K562 (cell line): ENCODE measurements around the gene NFATC3. TPM values are rescaled to one million over a fixed set of nuclear protein-coding genes. Genes with fewer than 3 reads are reported as not detected.

Source experiments
- CBX3 ChIP-seq, 2 experiments: IDR thresholded peaks; 1 replicate in 1 of 2; 2 replicates in 1 of 2; pipeline ENCODE4 v1.6.1; 2012; ENCODE audit warnings: inconsistent platforms in 2 of 2, low read length in 2 of 2, borderline replicate concordance in 1 of 2, control low read depth in 1 of 2
- CHAMP1 ChIP-seq: fragments of 450-650 bp; IDR thresholded peaks from 2 replicates; pipeline ENCODE4 v1.6.1; 2016; ENCODE audit warnings: mild to moderate bottlenecking
- DPF2 ChIP-seq: fragments of 450-650 bp; IDR thresholded peaks from 2 replicates; pipeline ENCODE4 v1.6.1; 2016
- KDM4B ChIP-seq, 2 experiments: fragments of 450-650 bp in 1 of 2; sonication (generic) in 1 of 2; IDR thresholded peaks; 2 replicates each; pipeline ENCODE4 v1.6.1; 2016 to 2017; ENCODE audit warnings: borderline replicate concordance in 2 of 2, antibody characterized with exemption in 1 of 2, low read depth in 1 of 2, mild to moderate bottlenecking in 1 of 2
- PURB ChIP-seq: sonication (generic); formaldehyde crosslinking; IDR thresholded peaks from 2 replicates; pipeline ENCODE4 v1.9.0; 2021; ENCODE audit warnings: low read depth, mild to moderate bottlenecking, missing genetic modification reagents
- RAD21 ChIP-seq, 2 experiments: fragments of 250-450 bp in 1 of 2; fragments of 450-650 bp in 1 of 2; sonication (Bioruptor Pico) in 1 of 2; formaldehyde crosslinking in 1 of 2; IDR thresholded peaks in 1 of 2; conservative IDR thresholded peaks in 1 of 2; 2 replicates each; pipeline versions ENCODE4 v1.4.0 to v1.8.0; 2020 to 2022; ENCODE audit warnings: mild to moderate bottlenecking in 2 of 2, moderate library complexity in 1 of 2
- SRSF9 ChIP-seq: fragments of 200-400 bp; formaldehyde crosslinking; IDR thresholded peaks from 2 replicates; pipeline ENCODE4 v1.6.1; 2017; ENCODE audit warnings: low read depth, low read length, borderline replicate concordance
- ZFPM2 ChIP-seq: fragments of 250-450 bp; sonication (Bioruptor Pico); IDR thresholded peaks from 2 replicates; pipeline ENCODE4 v1.5.1; 2022; ENCODE audit warnings: mild to moderate bottlenecking
- ZNF224 ChIP-seq: sonication (generic); formaldehyde crosslinking; IDR thresholded peaks from 2 replicates; pipeline ENCODE4 v1.8.0; 2022; ENCODE audit warnings: mild to moderate bottlenecking, missing genetic modification reagents
- ZNF23 ChIP-seq: fragments of 250-450 bp; sonication (Bioruptor Pico); IDR thresholded peaks from 2 replicates; pipeline ENCODE4 v1.4.0; 2020; ENCODE audit warnings: mild to moderate bottlenecking
- ZNF3 ChIP-seq: fragments of 250-450 bp; sonication (Bioruptor Pico); IDR thresholded peaks from 2 replicates; pipeline ENCODE4 v1.5.0; 2021; ENCODE audit warnings: mild to moderate bottlenecking, moderate library complexity
- ZNF41 ChIP-seq: fragments of 250-450 bp; sonication (Bioruptor Pico); conservative IDR thresholded peaks from 2 replicates; pipeline ENCODE4 v1.4.0; 2020; ENCODE audit warnings: mild to moderate bottlenecking
- ZNF586 ChIP-seq: fragments of 450-650 bp; formaldehyde crosslinking; conservative IDR thresholded peaks from 2 replicates; pipeline ENCODE4 v1.4.0; 2020; ENCODE audit warnings: mild to moderate bottlenecking, moderate library complexity
- ZNF785 ChIP-seq: fragments of 250-450 bp; sonication (Bioruptor Pico); IDR thresholded peaks from 2 replicates; pipeline ENCODE4 v1.4.0; 2020; ENCODE audit warnings: mild to moderate bottlenecking
- polyA plus RNA-seq, 8 experiments: library from polyadenylated mRNA; depleted of rRNA in 4 of 8; stranded (reverse) in 5 of 8; unstranded in 3 of 8; fragments of >200 nt; fragmentation: Nextera tagmentation in 2 of 8; fragmentation: Illumina TruSeq in 1 of 8; extraction: Ambion mirVana in 2 of 8; extraction: Trizol in 1 of 8; gene quantifications; 2 replicates each; pipeline versions ENCODE4 v1.2.1 to v1.2.3, GENCODE V29; 2011 to 2014; ENCODE audit warnings: inconsistent platforms in 1 of 8, missing spikeins in 1 of 8
- total RNA-seq, 7 experiments: library from RNA; depleted of rRNA in 6 of 7; stranded (reverse); fragments of >200 nt in 6 of 7; fragmentation: Illumina TruSeq in 2 of 7; extraction: Trizol in 2 of 7; gene quantifications; 2 replicates each; pipeline versions ENCODE4 v1.2.1 to v1.2.3, GENCODE V29; 2011 to 2021; ENCODE audit warnings: low replicate concordance in 1 of 7
- TF ChIP-seq, protein P1 (sequence below): sonication (generic); formaldehyde crosslinking; IDR thresholded peaks from 2 replicates; pipeline ENCODE4 v1.8.0; 2022; ENCODE audit warnings: mild to moderate bottlenecking, low read depth, missing genetic modification reagents
- TF ChIP-seq, protein P2 (sequence below): sonication (generic); formaldehyde crosslinking; IDR thresholded peaks from 2 replicates; pipeline ENCODE4 v1.8.0; 2022; ENCODE audit warnings: mild to moderate bottlenecking, missing genetic modification reagents
- TF ChIP-seq, protein P3 (sequence below): fragments of 450-650 bp; IDR thresholded peaks from 2 replicates; pipeline ENCODE4 v1.6.1; 2016; ENCODE audit warnings: missing biosample characterization, missing genetic modification characterization
- TF ChIP-seq, protein P4 (sequence below): fragments of 250-450 bp; sonication (Bioruptor Pico); IDR thresholded peaks from 2 replicates; pipeline ENCODE4 v1.5.0; 2020; ENCODE audit warnings: mild to moderate bottlenecking, borderline replicate concordance

Gene NFATC3
- total and polyA plus RNA-seq, 9 of the 15 experiments (the other 6 are each of a cell fraction or from before 2014, with no cell fraction given): 15.7 to 98.4 (median 59.4) TPM

DNA sequence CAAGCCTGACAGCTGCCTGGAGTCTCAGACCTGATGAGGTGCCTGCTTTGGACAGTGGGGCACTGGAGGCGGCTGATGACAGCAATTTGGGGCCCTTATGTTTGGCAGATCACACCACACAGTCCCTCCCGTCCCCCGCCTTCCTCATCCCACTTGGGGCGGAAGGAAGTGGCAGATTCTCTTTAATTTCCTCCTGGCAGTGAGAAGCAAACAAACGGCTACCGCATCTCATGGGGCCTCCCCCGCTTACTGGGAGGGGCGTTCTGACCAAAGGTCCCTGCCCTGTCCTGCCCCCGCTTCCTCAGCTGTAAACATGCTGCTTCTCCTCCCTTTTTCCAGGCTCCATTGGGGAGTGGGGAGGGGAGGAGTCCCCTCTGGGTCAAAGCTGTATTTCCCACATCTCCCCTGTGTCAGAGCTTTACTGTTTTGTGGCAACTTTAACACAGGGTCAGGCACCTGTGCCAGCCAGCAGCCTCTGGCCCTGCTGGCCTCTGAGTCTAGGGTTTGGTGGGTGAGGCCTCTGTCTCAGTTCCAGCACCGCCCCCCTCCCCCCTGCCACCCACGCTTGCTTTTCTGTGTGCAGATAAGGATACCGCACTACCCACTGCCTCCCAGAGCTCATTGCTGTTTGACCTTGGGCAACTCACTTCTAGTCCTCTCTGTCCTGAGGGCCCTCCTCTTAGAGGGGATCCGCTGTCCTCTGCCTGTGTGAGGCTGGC lies 5.4 kb upstream of the NFATC3 start (continued):
- TF ChIP-seq, protein P1, sequence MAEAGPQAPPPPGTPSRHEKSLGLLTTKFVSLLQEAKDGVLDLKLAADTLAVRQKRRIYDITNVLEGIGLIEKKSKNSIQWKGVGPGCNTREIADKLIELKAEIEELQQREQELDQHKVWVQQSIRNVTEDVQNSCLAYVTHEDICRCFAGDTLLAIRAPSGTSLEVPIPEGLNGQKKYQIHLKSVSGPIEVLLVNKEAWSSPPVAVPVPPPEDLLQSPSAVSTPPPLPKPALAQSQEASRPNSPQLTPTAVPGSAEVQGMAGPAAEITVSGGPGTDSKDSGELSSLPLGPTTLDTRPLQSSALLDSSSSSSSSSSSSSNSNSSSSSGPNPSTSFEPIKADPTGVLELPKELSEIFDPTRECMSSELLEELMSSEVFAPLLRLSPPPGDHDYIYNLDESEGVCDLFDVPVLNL (CRISPR knock-in tag): no peak
- TF ChIP-seq ZNF3 (no peak), CHAMP1 (no peak), ZFPM2 (CRISPR knock-in tag) (no peak), ZNF785 (CRISPR knock-in tag) (no peak), CBX3 (IDR thresholded peaks at IDR 0.05; ENCODE audit: borderline replicate concordance in 1 of 2, low read length in 2 of 2) (no peak; a peak in 1 of 3 replicates), PURB (CRISPR knock-in tag) (no peak), KDM4B (IDR thresholded peaks at IDR 0.05; ENCODE audit: borderline replicate concordance in 2 of 2, low read depth in 1 of 2) (peak in 1 of 2 experiments; percentile 65; a peak in 1 of 4 replicates), RAD21 (CRISPR knock-in tag; conservative IDR thresholded peaks at IDR 0.05 in 1 of 2, IDR thresholded peaks at IDR 0.05 in 1 of 2) (0 out of 4 replicates have a peak, but pooled peaks of 1 of the 2 experiments have one; percentile 2), SRSF9 (no peak), ZNF224 (no peak), ZNF41 (0 out of 2 replicates have a peak, but pooled peaks have one; percentile 4), ZNF23 (CRISPR knock-in tag) (no peak), ZNF586 (CRISPR knock-in tag) (no peak), DPF2 (peak; percentile 90)
- TF ChIP-seq, protein P2, sequence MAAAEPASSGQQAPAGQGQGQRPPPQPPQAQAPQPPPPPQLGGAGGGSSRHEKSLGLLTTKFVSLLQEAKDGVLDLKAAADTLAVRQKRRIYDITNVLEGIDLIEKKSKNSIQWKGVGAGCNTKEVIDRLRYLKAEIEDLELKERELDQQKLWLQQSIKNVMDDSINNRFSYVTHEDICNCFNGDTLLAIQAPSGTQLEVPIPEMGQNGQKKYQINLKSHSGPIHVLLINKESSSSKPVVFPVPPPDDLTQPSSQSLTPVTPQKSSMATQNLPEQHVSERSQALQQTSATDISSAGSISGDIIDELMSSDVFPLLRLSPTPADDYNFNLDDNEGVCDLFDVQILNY: no peak
- TF ChIP-seq, protein P3, sequence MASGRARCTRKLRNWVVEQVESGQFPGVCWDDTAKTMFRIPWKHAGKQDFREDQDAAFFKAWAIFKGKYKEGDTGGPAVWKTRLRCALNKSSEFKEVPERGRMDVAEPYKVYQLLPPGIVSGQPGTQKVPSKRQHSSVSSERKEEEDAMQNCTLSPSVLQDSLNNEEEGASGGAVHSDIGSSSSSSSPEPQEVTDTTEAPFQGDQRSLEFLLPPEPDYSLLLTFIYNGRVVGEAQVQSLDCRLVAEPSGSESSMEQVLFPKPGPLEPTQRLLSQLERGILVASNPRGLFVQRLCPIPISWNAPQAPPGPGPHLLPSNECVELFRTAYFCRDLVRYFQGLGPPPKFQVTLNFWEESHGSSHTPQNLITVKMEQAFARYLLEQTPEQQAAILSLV (tag): 0 out of 2 replicates have a peak, but pooled peaks have one; percentile 36
- TF ChIP-seq, protein P4, sequence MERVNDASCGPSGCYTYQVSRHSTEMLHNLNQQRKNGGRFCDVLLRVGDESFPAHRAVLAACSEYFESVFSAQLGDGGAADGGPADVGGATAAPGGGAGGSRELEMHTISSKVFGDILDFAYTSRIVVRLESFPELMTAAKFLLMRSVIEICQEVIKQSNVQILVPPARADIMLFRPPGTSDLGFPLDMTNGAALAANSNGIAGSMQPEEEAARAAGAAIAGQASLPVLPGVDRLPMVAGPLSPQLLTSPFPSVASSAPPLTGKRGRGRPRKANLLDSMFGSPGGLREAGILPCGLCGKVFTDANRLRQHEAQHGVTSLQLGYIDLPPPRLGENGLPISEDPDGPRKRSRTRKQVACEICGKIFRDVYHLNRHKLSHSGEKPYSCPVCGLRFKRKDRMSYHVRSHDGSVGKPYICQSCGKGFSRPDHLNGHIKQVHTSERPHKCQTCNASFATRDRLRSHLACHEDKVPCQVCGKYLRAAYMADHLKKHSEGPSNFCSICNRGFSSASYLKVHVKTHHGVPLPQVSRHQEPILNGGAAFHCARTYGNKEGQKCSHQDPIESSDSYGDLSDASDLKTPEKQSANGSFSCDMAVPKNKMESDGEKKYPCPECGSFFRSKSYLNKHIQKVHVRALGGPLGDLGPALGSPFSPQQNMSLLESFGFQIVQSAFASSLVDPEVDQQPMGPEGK: peak; percentile 19; the same call in 1 of the 2 replicates
